HL-60/S4 (cell line): Measurements from ENCODE around the gene GOLGA6A.

Experiments used
- in situ Hi-C: fragments of 300-500 bp; cut with MboI; formaldehyde crosslinking; loops from 2 replicates; pipeline ENCODE4 v1.14.3; 2022; ENCODE audit warnings: low sequenced_read_pairs

Gene GOLGA6A

DNA sequence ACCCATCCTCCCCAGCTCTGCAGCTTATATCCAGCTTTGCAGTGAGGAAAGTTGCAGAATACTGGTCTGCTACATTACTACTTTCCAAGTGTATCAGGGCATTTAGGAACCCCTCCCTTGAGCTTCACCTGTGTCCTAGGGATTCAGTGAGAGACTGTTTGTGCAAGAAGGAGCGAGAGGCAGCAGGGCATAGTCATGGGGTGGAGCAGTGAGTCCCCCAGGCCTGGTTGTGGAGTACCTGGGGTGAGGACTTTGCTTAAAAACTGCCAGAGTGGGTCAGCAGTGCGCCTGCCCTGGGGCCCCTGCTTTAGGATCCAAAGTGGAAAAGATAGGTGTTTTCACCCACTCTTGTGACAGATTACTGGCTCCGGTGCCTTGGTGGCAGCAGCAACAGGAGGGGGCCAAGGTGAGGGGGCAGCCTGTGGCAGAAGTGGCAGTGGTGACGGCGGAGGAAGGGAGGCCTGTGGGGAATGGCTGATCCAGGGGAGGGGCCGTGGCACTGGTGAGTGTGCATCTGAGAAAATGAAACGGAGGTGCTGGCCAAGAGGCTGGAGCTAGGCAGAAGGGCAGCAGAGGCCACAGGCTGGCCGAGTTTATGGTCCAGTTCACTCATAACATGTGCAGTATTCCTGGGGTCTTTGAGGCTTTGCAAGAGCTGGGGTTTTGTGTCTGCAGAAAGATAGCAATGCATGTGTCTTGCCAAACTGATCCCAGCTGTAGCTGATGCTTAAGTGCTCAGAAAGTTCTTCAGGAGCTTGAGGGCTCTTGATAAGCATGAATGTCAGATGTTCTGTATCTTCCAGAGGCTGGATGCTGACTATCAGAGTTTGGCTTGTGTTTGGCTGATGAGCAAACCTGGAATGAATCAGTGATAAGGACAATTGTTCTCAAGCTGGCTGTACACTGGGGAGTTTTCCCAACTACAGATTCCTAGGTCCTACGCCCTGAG is 43.4 kb downstream of the GOLGA6A start:
- in situ Hi-C loops: no loop called here

GRCh38 chr15:74037171-74038117 is 44.9 kb downstream of the GOLGA6A start:
- in situ Hi-C loops: no loop called here

- in situ Hi-C loops: no loop called here
Measured at GRCh38 chr15:74036271-74037170, 45.8 kb downstream of the GOLGA6A start.

- in situ Hi-C loops: no loop called here
Measured at GRCh38 chr15:74035121-74036017, 47.0 kb downstream of the GOLGA6A start.

DNA sequence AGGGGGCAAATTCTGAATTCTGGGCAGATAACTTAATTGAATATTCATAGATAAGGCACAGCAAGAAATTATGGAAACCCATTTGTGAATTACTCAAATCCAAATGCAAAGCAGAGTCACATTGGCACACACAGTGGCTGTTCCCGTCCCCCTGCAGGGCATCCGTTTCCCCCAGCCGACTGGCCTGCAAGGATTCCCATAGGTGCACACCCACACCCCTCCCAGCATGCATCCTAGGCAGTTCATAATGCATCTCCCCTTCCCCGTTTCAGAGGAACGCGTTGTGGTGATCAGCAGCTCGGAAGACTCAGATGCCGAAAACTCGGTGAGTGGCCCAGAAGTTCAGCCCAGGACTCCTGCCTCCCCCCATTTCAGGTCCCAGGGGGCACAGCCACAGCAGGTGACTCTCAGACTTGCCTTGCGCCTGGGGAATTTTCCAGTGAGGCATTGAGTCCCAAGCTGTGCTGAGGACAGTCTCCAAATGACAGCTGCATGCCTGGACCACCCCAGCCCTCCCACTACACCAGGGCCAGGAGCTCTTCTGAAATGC is 48.1 kb downstream of the GOLGA6A start:
- in situ Hi-C loops: no loop called here

DNA sequence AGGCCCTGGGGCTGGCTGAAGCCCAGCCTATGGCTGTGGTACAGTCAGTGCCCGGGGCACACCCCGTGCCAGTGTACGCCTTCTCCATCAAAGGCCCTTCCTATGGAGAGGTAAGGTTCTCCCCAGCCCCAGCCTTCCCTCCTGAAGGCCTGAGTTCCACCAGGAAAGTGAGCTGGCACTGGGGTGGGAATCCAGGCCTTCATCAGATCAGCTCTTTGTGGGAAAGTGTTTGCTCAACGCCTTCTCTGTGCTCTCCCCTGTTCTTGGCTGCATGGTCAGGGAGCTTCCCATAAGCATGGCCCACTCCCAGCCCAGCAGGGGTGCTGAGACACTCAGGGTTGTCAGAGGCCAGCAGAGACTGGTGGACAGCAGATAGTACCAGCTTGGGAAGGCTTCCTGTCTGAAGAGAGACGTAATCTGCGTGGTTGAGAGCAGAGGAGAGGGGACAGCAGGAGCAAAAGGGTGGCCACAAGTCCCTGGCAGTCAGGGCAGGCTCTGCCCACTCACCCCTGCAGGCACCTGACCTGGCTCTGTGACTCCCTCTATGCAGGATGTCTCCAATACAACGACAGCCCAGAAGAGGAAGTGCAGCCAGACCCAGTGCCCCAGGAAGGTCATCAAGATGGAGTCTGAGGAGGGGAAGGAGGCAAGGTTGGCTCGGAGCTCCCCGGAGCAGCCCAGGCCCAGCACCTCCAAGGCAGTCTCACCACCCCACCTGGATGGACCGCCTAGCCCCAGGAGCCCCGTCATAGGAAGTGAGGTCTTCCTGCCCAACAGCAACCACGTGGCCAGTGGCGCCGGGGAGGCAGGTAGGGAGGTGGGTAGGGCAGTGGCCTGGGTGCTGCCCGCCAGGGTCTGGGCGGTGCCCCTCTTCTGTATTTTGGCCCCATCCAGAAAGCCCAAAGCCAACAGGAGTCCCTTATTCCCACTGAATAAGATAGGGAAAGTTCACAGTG is 49.5 kb downstream of the GOLGA6A start:
- in situ Hi-C loops: no loop called here

DNA sequence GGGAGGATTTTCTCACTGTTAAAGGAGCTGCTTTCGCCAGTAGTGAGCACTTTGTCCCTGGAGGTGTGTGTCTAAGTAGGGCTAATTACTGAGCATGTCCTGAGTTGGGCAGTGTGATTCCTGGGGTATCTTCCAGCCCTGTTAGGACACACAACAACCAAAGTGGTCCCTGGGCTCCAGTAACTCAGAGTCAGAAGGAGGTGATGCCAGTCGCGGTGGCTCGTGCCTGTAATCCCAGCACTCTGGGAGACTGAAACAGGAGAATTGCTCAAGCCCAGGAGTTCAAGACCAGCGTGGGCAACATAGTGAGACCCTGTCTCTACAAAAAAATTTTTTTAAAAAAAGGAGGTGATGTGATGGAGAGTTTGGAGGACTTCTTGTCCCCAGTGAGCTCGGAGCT is 50.3 kb downstream of the GOLGA6A start:
- in situ Hi-C loops: no loop called here

DNA sequence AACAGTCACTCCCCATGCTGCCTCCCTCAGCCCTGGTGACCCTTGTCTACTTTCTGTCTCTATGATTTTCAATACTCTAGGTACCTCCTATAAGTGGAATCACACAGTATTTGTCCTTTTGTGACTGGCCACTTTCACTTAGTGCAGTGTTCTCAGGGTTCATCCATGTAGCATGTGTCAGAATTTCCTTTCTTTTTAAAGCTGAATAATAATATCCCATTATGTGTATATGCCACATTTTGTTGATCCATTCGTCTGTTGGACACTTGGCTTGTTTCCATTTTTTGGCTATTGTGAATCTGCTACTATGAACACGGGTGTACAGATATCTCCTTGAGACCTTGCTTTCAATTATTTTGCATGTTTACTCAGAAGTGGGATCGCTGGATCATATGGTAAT is 53.7 kb downstream of the GOLGA6A start:
- in situ Hi-C loops: no loop called here

DNA sequence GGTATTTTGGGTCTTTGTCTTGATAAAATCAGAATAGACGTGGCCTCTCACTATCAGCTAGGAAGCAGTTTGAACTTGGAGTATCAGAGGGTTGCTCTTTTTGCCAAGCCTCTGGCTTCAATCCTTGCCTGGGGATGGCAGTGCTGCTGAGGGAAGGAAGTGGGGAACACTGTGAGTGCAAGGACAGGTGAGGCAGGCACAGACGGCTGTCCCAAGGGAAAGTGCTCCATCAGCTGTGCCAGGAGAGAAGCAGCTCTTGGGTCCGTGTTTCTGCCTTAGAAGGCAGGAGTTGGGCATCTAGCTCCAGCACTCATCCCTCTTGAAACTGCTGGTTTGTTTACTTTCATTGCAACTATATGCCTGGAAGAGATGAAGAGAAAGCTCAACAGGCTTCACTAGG is 54.7 kb downstream of the GOLGA6A start:
- in situ Hi-C loops: no loop called here

- in situ Hi-C loops: no loop called here
Measured at GRCh38 chr15:74025436-74025835, 56.9 kb downstream of the GOLGA6A start.

DNA sequence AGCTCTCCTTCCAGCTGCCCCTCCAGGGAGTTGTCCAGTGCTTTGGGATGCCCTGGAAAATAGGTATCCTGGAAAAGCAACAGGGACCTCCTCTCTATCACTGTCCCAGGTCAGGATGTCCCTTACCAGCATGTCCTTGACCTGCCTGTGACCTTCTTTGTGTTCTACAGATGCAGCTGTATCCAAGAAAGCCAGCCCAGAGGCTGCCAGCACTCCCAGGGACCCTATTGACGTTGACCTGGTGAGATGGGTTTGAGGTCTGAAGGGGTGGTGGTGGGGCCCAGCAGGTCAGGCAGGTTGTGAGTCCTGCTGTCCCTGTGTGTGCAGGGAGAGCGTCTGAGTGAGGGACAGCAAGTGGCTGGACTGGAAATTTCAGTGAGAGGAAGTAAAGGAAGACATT is 57.7 kb downstream of the GOLGA6A start:
- in situ Hi-C loops: no loop called here

- in situ Hi-C loops: no loop called here
Measured at GRCh38 chr15:74022706-74023470, 59.5 kb downstream of the GOLGA6A start.
